SK-N-MC (cell line): ENCODE results near the gene USP13.

ENCODE experiments used
- EZH2 ChIP-seq: fragments of 200-600 bp; sonication (generic); IDR thresholded peaks from one replicate; pipeline ENCODE4 v1.6.1; 2017; ENCODE audit warnings: antibody characterized with exemption
- FOXP2 ChIP-seq: optimal IDR thresholded peaks from 2 replicates; pipeline ENCODE3; 2011; ENCODE audit warnings: mild to moderate bottlenecking, moderate library complexity; ENCODE audit not compliant: insufficient read depth; ENCODE audit errors: extremely low read length, control extremely low read depth

DNA sequence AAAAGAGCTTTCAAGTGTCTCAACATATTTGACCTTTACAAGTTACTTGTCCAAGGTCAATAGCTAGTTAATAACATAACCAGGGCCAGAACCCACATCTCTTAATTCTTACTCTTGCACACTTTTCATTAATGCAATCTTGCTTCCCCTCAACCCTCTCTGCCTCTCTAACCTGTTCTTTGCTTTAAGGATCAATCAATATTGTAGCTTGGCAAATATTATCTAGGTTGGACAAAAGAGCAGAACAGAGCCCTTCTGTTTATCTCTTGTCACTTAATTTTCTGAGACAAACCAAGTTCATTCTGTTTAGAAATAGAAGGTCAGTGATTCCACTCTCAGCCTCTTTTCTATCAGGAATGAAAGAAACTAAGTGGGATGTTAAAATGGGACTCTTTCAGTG, 180.5 kb downstream of the USP13 start:
- TF ChIP-seq EZH2: no peak
- TF ChIP-seq FOXP2: no peak
